Ovary (tissue), 9 donors: ENCODE data around the gene CALR. TPM values are rescaled to one million over a fixed set of nuclear protein-coding genes. Genes with fewer than 3 reads are reported as not detected.
"Not testable (repeated sequence)": the region's sequence is repeated elsewhere in the genome, so short reads cannot be mapped to it uniquely, and the experiment has no call there.

Experiments
- DNase-seq, 5 donors: peaks; one replicate each; pipeline ENCODE4 v3.0.0-alpha.2; 2019 to 2020
- H3K27ac ChIP-seq, 2 donors: fragments of 200-600 bp; one replicate each; pipeline versions ENCODE4 v1.5.1 to v1.8.0; 2019 to 2022
- H3K27me3 ChIP-seq: fragments of 200-600 bp; one replicate; pipeline ENCODE4 v1.8.0; 2022
- H3K36me3 ChIP-seq: fragments of 200-600 bp; sonication (generic); one replicate; pipeline ENCODE4 v1.5.1; 2019
- H3K4me1 ChIP-seq: one replicate; pipeline ENCODE4 v1.8.1; 2013; ENCODE audit warnings: mild to moderate bottlenecking, moderate library complexity; ENCODE audit not compliant: insufficient read depth
- H3K4me3 ChIP-seq: fragments of 200-600 bp; sonication (generic); one replicate; pipeline ENCODE4 v1.5.1; 2017
- H3K9me3 ChIP-seq, 2 donors: fragments of 200-600 bp in 1 of 2; sonication (generic) in 1 of 2; one replicate each; pipeline versions ENCODE4 v1.5.1 to v1.8.1; 2013 to 2019; ENCODE audit warnings: mild to moderate bottlenecking in 1 of 2, moderate library complexity in 1 of 2
- EP300 ChIP-seq: sonication (generic); formaldehyde crosslinking; IDR thresholded peaks from one replicate; pipeline ENCODE4 v1.6.1; 2017; ENCODE audit warnings: antibody characterized with exemption
- POLR2A ChIP-seq: fragments of 450-650 bp; IDR thresholded peaks from one replicate; pipeline ENCODE4 v1.6.1; 2017; ENCODE audit warnings: antibody characterized with exemption, mild to moderate bottlenecking, moderate library complexity
- WGBS, 3 donors: extraction: QIAGEN DNeasy Blood & Tissue Kit in 1 of 3; methylation state at CpG; one replicate each; pipeline versions ENCODE4 v1.1.5 to v1.1.7; 2013 to 2017; 5-methylcytosine and 5-hydroxymethylcytosine counted together
- intact Hi-C, 4 donors: fragments of 100-400 bp; cut with DNase I; formaldehyde crosslinking; loops; one replicate each; pipeline versions ENCODE4 v1.11.0 to v1.15.1; 2022 to 2023
- polyA plus RNA-seq, 2 donors: library from polyadenylated mRNA; stranded (reverse); fragments of 200-250 nt in 1 of 2; fragments of 350-450 nt in 1 of 2; fragmentation: Illumina TruSeq in 1 of 2; extraction: RNeasy Lipid Tissue Mini Kit (QIAGEN cat#74804) in 1 of 2; gene quantifications; one replicate each; pipeline ENCODE4 v1.2.3, GENCODE V29; 2013 to 2014
- total RNA-seq, 7 donors: library from RNA; depleted of rRNA in 2 of 7; stranded (reverse); fragments of >200 nt in 2 of 7; fragmentation: NEBNext Ultra II Directional in 3 of 7; extraction: Animal tissue kit (Norgen Biotek cat#: 25700) in 3 of 7; gene quantifications; one replicate each; pipeline versions ENCODE4 v1.1.0 to v1.2.4, GENCODE V29; 2016 to 2023
- TF ChIP-seq, protein P1 (sequence below), 3 donors: fragments of 450-650 bp in 2 of 3; fragments of 200-600 bp in 1 of 3; IDR thresholded peaks; one replicate each; pipeline versions ENCODE4 v1.5.1 to v1.8.0; 2016 to 2022; ENCODE audit warnings: antibody characterized with exemption in 3 of 3, mild to moderate bottlenecking in 1 of 3
- donor health status: DM: no; HTN: no; CAD: no; lungs with moderate emphysema.
- donor health status: DM: no; HTN: no; CAD: no.
- donor health status: Bipolar disorder and iron deficiency.
- donor health status: DM: yes; HTN: yes; CAD: no.
- donor health status: DM: no; HTN: no; CAD: no.
- donor health status: DM: yes; HTN: yes; CAD: no.

CALR gene
- total and polyA plus RNA-seq, 9 donors, result 211 to 1,094 (median 450) TPM

DNA sequence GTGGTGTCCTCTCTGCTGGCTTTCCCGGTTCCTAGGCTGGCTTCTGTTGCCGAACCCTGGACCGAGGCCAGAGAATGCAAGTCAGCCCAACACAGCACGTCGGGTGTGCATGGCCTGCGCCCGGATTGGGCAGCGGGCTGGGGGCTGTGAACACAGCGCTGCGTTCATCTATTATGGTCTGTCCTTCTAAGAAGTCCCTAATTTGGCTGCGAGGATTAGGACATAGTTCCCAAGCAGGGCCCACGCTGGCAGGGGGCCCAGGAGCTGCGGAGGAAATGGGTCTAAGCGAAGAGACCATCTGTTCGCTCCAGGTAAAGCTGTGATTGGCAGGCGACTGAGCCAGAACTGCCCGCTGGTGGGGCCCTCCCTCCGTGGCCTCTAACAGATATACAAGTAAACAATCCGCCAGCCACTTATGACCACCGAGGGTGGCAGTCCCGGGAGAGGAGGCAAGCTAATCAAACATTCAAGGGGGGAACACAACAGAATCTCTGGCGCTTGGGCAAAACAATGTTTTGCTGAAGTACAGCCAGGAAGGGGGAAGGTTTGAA, 25.3 kb upstream of the CALR start:
- Histone ChIP-seq H3K9me3 (no peaks in the 10 kb centered on the region), H3K27ac (peak overlapping the region in 1 of 2 donors; percentile 70), H3K27me3 (no peaks in the 10 kb centered on the region), H3K4me3 (no peak overlapping the region), H3K4me1 (peaks cover 2% of the 10 kb centered on the region), H3K36me3 (no peaks in the 10 kb centered on the region)
- peak; percentile 76 to 88 (median 79) for DNase-seq
- intact Hi-C loops, result no loop called here
- TF ChIP-seq, protein P1, sequence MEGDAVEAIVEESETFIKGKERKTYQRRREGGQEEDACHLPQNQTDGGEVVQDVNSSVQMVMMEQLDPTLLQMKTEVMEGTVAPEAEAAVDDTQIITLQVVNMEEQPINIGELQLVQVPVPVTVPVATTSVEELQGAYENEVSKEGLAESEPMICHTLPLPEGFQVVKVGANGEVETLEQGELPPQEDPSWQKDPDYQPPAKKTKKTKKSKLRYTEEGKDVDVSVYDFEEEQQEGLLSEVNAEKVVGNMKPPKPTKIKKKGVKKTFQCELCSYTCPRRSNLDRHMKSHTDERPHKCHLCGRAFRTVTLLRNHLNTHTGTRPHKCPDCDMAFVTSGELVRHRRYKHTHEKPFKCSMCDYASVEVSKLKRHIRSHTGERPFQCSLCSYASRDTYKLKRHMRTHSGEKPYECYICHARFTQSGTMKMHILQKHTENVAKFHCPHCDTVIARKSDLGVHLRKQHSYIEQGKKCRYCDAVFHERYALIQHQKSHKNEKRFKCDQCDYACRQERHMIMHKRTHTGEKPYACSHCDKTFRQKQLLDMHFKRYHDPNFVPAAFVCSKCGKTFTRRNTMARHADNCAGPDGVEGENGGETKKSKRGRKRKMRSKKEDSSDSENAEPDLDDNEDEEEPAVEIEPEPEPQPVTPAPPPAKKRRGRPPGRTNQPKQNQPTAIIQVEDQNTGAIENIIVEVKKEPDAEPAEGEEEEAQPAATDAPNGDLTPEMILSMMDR (IDR thresholded peaks at IDR 0.05), result no peak
- TF ChIP-seq POLR2A, result no peak
- WGBS, 3 donors, result 1 to 6% (median 2%) methylated on average over 22 of the region's 22 CpGs

DNA sequence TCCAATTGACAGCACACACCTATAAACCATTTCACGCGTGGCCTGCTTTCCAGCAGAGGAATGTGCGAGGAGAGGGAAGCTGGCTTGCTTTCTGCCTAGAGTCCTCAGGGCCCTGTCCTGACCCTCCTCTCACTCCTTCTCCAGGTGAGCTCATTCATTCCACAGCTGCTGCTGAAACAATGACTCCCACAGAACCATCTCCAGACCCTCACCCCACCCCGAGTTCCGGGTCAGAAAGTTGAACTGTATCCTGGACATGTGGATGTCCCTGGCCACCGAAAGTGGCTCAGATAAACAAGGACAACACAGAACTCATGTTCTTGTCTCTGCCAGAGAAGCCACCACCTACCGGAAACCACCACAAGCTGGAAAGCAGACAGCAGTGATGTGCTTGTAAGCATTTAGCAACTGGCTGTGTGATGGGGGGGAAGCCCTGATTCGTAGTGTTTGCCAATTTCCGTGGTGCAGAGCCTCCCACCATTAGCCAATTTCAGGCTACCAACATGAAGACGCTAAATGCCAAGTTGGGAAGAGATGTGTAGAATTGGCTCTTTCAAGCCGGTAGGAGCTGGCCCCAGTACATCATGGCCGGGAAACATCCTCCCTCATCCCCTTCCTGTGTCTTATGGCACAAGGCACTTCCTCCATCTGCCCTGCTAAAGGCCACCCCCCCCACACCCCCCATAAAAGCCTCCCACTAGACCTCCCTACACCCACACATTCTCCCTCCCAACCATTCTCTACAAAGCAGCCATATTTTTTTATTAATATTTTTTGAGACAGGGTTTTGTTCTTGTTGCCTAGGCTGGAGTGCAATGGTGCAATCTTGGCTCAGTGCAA, 24.3 kb upstream of the CALR start:
- peaks cover 4% of the 10 kb centered on the region for H3K4me1 ChIP-seq
- H3K27ac ChIP-seq, result no peak overlapping the region
- H3K4me3 ChIP-seq, result no peak overlapping the region
- intact Hi-C loops, result no loop called here
- TF ChIP-seq EP300 (no peak), POLR2A (no peak)
- TF ChIP-seq, protein P1 (IDR thresholded peaks at IDR 0.05), result no peak
- H3K27me3 ChIP-seq, result no peaks in the 10 kb centered on the region
- WGBS, 3 donors, result 52 to 60% (median 57%) methylated on average over 12 of the region's 12 CpGs
- DNase-seq, result no peak
- H3K36me3 ChIP-seq, result no peaks in the 10 kb centered on the region
- H3K9me3 ChIP-seq, result no peaks in the 10 kb centered on the region

DNA sequence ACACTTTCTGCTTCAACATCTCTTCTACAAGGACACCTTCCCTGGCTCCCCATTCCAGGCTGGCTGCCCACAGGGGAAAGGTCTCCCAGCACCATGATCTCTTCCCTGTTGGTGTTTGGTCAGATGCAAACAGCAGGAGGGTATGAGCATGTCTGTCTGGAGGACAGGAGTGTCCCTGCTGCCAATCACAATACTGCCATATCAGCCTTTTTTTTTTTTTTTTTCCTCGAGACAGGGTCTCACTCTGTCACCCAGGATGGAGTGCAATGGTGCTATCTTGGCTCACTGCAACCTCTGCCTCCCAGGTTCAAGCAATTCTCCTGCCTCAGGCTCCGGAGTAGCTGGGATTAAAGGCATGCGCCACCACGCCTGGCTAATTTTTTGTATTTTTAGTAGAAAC, 22.5 kb upstream of the CALR start:
- H3K27ac ChIP-seq, H3K4me3 ChIP-seq, DNase-seq, H3K27me3 ChIP-seq, H3K36me3 ChIP-seq, H3K4me1 ChIP-seq, H3K9me3 ChIP-seq, intact Hi-C loops: not testable (repeated sequence)
- WGBS, 3 donors, result 86 to 89% (median 88%) methylated on average over 4 of the region's 4 CpGs

DNA sequence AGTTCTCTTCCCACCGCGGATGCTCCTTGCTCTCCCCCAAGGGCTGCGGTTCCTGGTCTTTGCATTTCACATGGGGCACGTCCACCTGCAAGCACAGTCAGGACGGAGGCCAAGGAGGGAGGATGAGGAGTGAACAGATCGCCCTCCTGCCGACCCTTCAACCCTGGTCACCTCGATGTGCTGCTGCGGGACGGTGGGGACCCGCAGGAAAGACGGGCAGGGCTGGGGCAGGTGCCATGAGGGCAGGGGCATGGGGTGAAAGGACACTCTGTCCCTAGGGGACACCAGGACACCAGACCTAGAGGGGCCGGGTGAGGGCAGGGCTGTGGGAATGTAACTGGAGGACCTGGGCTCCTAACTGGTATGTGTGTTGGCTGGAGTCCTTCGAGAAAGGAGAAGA, 20.2 kb upstream of the CALR start:
- Histone ChIP-seq H3K4me3 (no peak overlapping the region), H3K27me3 (no peaks in the 10 kb centered on the region), H3K36me3 (no peaks in the 10 kb centered on the region), H3K4me1 (peaks cover 2% of the 10 kb centered on the region), H3K27ac (no peak overlapping the region), H3K9me3 (no peaks in the 10 kb centered on the region)
- peak in 4 of 5 donors; percentile 38 to 50 (median 46) for DNase-seq
- intact Hi-C loops, result no loop called here
- WGBS, 3 donors, result 90 to 92% (median 90%) methylated on average over 14 of the region's 14 CpGs
- TF ChIP-seq, protein P1 (IDR thresholded peaks at IDR 0.05), result no peak
- TF ChIP-seq EP300, result no peak
- TF ChIP-seq POLR2A, result no peak

DNA sequence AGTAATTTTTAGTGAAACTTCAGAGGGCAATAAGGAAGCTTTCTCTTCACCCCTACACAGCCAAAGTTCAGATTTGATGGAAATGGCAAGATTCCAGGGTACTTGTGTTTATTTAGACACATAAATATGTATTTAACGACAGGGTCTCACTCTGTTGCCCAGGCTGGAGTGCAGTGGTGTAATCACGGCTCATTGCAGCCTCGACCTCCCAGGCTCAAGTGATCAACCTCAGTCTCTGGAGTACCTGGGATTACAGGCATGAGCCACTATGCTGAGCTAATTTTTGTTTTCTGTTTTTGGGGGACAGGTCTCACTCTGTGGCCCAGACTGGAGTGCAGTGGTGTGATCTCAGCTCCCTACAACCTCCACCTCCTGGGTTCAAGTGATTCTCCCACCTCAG, 17.4 kb upstream of the CALR start:
- WGBS, 3 donors, result 34 to 54% (median 35%) methylated on average over 3 of the region's 3 CpGs
- DNase-seq, result no peak
- TF ChIP-seq, protein P1 (IDR thresholded peaks at IDR 0.05), result no peak
- TF ChIP-seq EP300 (no peak), POLR2A (no peak)
- no peak overlapping the region for H3K4me3 ChIP-seq
- H3K36me3 ChIP-seq, result no peaks in the 10 kb centered on the region
- intact Hi-C loops, result no loop called here
- no peaks in the 10 kb centered on the region for H3K9me3 ChIP-seq
- H3K27me3 ChIP-seq, result no peaks in the 10 kb centered on the region
- peaks cover 2% of the 10 kb centered on the region for H3K4me1 ChIP-seq
- H3K27ac ChIP-seq, result no peak overlapping the region
